HG02759 (cell line): ENCODE results near the gene RRAD.
A peak's percentile ranks its signal among the peaks of the same experiment; 100 is the strongest.
"Not testable (repeated sequence)": the region's sequence is repeated elsewhere in the genome, so short reads cannot be mapped to it uniquely, and the experiment has no call there.

Experiments
- ATAC-seq: cut with Tn5 transposase; IDR thresholded peaks from one replicate; pipeline ENCODE4 v1.9.1; 2021; ENCODE audit warnings: mild to moderate bottlenecking, moderate library complexity; ENCODE audit not compliant: unreplicated experiment

RRAD gene

DNA sequence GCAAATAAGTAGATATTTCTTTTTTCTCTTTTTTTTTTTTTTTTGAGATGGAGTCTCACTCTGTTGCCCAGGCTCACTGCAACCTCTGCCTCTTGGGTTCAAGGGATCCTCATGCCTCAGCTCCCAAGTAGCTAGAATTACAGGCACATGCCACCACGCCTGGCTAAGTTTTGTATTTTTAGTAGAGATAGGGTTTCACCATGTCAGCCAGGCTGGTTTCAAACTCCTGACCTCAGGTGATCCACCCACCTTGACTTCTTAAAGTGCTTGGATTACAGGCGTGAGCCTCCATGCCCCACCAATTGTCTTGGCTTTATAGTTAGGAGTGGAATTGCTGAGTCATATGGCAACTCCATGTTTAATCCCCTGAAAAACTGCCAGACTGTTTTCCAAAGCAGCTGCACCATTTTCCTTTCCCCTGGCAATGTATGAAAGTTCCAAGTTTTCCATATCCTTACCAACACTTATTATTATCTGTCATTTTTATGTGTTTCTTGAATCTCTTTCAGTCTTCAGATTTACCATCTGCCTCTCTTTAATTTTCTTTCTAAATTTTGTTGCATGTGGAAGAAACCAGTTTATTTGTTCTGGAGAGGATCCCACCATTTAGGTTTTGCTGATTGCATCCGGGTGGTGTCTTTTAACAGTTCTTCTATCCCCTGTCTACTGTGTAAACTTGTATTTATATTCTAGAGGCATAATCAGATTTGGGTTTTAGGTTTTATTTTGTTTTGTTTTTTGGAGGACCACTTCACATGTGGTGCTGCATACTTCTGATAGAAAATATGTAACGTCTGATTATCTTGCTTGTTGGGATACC, 25.8 kb upstream of the RRAD start:
- no peak for ATAC-seq

DNA sequence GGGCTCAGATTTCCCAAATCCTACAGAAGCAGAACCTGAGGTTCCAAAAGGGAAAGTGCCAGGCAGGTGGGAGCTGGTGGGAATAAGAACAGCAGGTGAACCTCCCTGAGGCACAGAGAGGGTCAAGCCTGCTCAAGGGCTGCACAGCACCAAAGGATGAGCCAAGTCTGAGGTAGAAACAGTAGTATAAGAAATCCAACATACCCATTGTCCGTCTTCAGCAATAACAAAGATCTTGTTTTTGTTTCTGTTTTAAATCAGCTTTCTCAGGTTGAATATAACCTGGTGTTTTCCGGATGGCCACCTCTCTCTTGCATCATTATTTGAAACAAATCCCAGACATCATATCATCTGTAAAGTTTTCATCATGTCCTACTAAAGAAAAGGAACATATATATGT, 25.1 kb upstream of the RRAD start:
- ATAC-seq: no peak

DNA sequence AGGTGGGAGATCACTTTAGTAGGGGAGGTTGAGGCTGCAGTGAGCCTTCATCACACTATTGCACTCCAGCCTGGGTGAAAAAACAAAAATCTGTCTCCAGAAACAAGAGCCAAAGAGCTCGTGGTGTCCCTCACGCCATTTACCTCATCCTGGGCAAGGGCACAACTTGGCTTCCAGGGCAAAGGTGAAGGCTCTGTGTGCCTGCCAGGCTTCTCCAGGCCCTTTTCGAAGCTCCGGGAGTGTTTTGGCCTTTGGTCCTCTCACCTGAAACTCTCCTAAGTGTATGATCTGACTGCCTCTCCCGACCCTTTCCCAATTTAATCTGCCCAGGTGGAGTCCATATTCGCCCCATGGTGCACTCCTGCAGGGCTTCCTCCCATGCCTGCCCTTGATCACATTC, 24.1 kb upstream of the RRAD start:
- ATAC-seq: no peak

DNA sequence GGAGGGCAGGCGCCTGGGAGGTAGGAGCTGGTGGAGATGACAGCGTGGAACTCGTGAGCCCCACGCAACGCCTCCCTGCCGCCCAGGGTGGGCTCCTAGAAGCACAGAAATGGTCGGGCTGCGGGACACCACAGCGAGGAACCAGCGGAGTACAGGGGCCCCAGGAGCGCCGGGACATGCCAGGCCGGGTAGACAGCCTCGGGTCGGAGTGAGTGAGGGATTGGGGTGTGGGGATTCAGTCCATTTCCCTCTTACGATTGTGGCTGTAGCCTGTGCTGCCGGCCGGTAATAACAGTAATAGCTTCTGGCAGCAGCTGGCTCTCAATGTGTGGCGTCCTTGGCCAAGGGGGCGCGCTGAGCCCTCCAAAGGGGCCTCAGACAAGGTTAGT, 23.5 kb upstream of the RRAD start:
- ATAC-seq: no peak

- ATAC-seq: no peak
These were observed 22.9 kb upstream of the RRAD start for GRCh38 chr16:66948134-66948836.

- peak; percentile 65 for ATAC-seq
These were observed 22.1 kb upstream of the RRAD start for GRCh38 chr16:66947302-66948065.

- ATAC-seq: no peak
These were observed 21.6 kb upstream of the RRAD start for GRCh38 chr16:66946974-66947301.

- no peak for ATAC-seq
These were observed 21.2 kb upstream of the RRAD start for GRCh38 chr16:66946541-66946940.

DNA sequence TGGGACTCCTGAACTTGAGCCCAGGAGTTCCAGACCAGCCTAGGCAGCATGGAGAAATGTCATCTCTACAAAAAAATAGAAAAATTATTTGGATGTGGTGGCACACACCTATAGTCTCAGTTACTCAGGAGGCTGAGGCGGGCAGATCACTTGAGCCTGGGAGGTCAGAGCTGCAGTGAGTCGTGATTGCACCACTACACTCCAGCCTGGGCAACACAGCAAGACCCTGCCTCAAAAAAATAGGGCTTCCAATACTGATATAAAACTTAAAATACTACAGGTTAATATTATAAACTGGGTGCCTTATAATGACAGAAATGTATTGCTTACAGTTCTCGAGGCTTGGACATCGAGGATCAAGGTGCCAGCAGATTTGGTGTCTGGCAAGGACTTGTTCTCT, 20.6 kb upstream of the RRAD start:
- ATAC-seq: no peak

GRCh38 chr16:66944971-66945370, 19.6 kb upstream of the RRAD start:
- ATAC-seq: not testable (repeated sequence)

GRCh38 chr16:66944054-66944441, 18.7 kb upstream of the RRAD start:
- no peak for ATAC-seq

DNA sequence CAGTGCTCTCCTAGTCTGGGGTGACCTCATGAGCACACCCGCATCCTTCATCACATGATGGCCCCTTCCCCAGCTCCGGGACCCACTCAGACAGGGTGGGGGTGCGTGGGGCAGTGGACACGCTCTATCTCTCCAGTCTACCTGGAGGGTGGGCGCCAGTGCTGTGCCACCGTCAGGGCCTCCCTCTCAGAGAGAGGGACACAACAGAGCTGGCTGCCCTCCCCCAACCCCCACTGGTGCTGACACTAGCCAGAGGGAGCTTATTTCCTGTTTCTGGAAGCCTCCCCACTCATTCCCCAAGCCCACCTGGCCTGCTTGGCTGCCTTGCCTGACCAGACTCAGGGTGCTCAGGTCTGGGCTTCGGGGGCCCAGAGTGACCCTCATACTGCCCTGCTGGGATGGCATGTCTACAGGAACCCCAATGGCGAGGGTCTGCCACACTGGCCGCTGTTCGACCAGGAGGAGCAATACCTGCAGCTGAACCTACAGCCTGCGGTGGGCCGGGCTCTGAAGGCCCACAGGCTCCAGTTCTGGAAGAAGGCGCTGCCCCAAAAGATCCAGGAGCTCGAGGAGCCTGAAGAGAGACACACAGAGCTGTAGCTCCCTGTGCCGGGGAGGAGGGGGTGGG, 18.2 kb upstream of the RRAD start:
- ATAC-seq: no peak

GRCh38 chr16:66942981-66943380, 17.6 kb upstream of the RRAD start:
- ATAC-seq: no peak

DNA sequence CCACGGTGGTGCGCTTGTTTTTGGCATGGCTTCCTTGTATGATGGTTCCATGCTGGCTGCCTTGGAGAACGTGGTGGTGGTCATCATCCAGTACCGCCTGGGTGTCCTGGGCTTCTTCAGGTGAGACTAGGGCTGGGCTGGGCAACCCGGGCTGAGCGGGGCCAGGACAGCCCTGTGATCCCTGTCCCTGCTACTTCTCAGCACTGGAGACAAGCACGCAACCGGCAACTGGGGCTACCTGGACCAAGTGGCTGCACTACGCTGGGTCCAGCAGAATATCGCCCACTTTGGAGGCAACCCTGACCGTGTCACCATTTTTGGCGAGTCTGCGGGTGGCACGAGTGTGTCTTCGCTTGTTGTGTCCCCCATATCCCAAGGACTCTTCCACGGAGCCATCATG, 14.9 kb upstream of the RRAD start:
- no peak for ATAC-seq

- no peak for ATAC-seq
These were observed 14.0 kb upstream of the RRAD start for GRCh38 chr16:66939366-66939765.

DNA sequence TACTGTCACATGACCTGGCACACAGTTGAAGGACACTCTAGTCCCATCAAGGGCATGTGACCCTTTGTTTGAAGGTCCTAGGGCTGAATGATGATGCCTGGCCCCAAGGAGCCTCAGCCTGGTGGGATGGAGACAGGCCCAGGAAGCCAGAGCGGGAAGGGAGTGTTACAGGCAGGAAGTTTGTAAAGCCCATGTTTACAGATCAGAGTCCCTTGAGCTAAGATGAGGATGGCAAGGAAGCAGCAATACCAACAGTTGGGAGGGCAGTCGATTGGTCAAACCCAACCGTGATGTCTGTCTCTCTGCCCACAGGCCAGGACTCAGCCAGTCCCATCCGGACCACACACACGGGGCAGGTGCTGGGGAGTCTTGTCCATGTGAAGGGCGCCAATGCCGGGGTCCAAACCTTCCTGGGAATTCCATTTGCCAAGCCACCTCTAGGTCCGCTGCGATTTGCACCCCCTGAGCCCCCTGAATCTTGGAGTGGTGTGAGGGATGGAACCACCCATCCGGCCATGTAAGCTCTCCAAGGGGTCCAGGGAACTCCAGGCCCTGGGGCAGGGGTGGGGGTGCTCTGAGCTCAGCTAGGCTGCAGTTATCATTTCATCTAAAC, 12.5 kb upstream of the RRAD start:
- ATAC-seq: no peak

DNA sequence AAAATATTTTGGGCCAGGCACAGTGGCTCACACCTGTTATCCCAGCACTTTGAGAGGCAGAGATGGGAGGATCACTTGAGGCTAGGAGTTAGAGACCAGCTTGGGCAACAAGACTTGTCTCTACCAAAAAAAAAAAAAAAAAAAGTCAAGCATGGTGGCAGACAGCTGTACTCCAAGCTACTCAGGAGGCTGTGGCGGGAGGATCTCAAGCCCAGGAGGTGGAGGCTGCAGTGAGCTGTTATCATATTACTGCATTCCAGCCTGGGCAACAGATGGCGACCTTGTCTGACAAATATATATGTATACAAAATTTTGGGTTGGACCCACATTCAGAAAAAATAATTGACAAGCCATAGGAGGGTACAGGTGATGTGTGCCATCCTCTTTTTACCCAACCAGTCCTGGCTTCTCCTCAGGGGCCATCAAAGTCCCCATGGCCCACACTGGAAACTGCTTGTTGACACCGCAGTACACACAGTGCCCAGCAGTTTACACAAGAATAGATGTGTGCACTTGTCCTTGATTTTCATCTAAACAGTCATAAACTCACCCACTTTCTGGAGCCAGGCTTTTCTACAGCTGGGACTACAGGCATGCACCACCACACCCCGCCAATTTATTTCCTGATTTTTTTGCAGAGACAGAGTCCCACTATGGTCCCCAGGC, 11.7 kb upstream of the RRAD start:
- no peak for ATAC-seq

- ATAC-seq: no peak
These were observed 11.1 kb upstream of the RRAD start for GRCh38 chr16:66936462-66936861.

DNA sequence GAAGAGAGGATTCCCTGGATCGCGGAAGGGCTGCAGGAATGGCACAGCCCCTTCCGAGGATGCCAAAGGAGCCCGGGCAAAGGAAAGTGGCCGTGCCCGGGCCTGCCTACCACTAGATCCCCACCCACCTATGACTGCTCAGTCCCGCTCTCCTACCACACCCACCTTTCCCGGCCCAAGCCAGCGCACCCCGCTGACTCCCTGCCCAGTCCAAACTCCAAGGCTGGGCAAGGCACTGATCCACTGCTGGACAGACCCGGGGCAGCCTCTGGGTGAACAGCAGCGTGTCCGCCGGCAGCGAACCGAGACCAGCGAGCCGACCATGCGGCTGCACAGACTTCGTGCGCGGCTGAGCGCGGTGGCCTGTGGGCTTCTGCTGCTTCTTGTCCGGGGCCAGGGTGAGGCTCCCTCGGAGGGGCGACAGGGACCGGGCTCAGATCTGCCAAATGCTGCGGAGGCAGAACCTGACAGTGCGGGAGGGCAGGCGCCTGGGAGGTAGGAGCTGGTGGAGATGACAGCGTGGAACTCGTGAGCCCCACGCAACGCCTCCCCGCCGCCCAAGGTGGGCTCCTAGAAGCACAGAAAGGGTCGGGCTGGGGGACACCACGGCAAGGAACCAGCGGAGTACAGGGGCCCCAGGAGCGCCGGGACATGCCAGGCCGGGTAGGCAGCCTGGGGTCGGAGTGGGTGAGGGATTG, 10.1 kb upstream of the RRAD start, which contains the start of gene CES2:
TSS of gene CES2 (plus strand) at position 203 of the 698 bp plus-strand sequence. CDS start at position 323, 120 bp downstream.
- ATAC-seq: no peak

DNA sequence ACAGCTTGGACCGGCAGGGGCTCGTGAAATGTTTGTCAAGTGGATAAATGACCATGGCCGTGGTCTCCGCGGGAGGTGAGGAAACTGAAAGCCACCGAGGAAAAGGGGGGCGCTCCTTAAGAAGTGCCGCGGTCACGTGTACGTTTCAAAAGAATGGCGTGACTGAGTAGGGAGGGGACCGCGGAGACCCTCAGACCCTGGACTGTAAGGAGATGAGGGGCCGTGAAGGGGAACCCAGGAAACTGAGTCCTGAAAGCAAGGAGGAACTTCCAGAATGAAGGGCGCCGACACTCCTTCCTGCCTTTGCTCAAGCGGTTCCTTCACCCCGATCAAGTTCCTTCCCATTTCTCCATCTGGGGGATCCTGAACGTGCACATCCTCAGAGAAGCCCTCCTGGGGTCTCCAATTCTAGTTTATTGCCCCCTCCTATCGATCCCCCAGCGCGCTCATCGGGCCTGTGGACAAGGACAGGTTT, 9.5 kb upstream of the RRAD start:
- peak; percentile 14 for ATAC-seq
